Fibroblast of the aortic adventitia (primary cell): ENCODE measurements around the gene ABCC3. TPM values are rescaled to one million over a fixed set of nuclear protein-coding genes. Genes with fewer than 3 reads are reported as not detected.

Experiments
- DNase-seq: peaks from one replicate; pipeline ENCODE4 v3.0.0-alpha.2; 2010; ENCODE audit warnings: low read depth
- H3K4me3 ChIP-seq: 2 replicates; pipeline ENCODE4 v1.5.1; 2011; ENCODE audit warnings: low read depth, mild to moderate bottlenecking, control low read depth, low read length, moderate library complexity
- CTCF ChIP-seq: IDR thresholded peaks from 2 replicates; pipeline ENCODE4 v1.5.1; 2011; ENCODE audit warnings: mild to moderate bottlenecking, low read length, control low read depth, inconsistent platforms; ENCODE audit not compliant: insufficient read depth
- total RNA-seq: library from RNA; depleted of rRNA; stranded (reverse); fragments of >200 nt; gene quantifications from 2 replicates; pipeline ENCODE4 v1.2.3, GENCODE V29; 2012; ENCODE audit warnings: low replicate concordance

ABCC3 gene
- total RNA-seq, 1 donor: 12.5 TPM

- TF ChIP-seq CTCF: no peak
- no peak for DNase-seq
- H3K4me3 ChIP-seq: no peak overlapping the region
Measured at GRCh38 chr17:50631908-50632571, 2.6 kb upstream of the ABCC3 start.

- TF ChIP-seq CTCF: no peak
- H3K4me3 ChIP-seq: no peak overlapping the region
- no peak for DNase-seq
Measured at GRCh38 chr17:50632637-50633036, 2.0 kb upstream of the ABCC3 start.

GRCh38 chr17:50633683-50634082 lies 998 bp upstream of the ABCC3 start:
- H3K4me3 ChIP-seq: no peak overlapping the region
- no peak for TF ChIP-seq CTCF
- DNase-seq: no peak

- no peak for TF ChIP-seq CTCF
- no peak for DNase-seq
- peak overlapping the region; percentile 57 for H3K4me3 ChIP-seq
Measured at GRCh38 chr17:50634915-50635731, 442 bp downstream of the ABCC3 start.

GRCh38 chr17:50635732-50635981 lies 976 bp downstream of the ABCC3 start:
- H3K4me3 ChIP-seq: peak overlapping the region; percentile 14
- no peak for TF ChIP-seq CTCF
- no peak for DNase-seq

- no peak overlapping the region for H3K4me3 ChIP-seq
- DNase-seq: no peak
- TF ChIP-seq CTCF: no peak
Measured at GRCh38 chr17:50635982-50636803, 1.5 kb downstream of the ABCC3 start.
